Pancreas (tissue), 10 donors: ENCODE data around the gene SNTG2. TPM values are rescaled to one million over a fixed set of nuclear protein-coding genes. Genes with fewer than 3 reads are reported as not detected.
A peak's percentile ranks its signal among the peaks of the same experiment; 100 is the strongest.

Source experiments
- ATAC-seq, 4 donors: fragments of 200-7000 bp; cut with Tn5 transposase; one replicate each; pipeline versions ENCODE4 v1.8.0 to v1.9.1; 2020; ENCODE audit warnings: mild to moderate bottlenecking in 4 of 4, moderate library complexity in 4 of 4
- DNase-seq, 6 donors: peaks; one replicate each; pipeline ENCODE4 v3.0.0-alpha.2; 2020
- FAIRE-seq: peaks from 2 replicates; lab custom pipeline; 2012; peaks lifted over from hg19 to GRCh38; lab: Jason Lieb, UNC
- H3K27ac ChIP-seq, 4 donors: fragments of 200-600 bp; sonication (generic); 1 replicate in 3 of 4; 2 replicates in 1 of 4; pipeline versions ENCODE4 v1.5.0 to v1.8.0; 2020
- H3K27me3 ChIP-seq, 4 donors: fragments of 200-600 bp; one replicate each; pipeline ENCODE4 v1.8.0; 2021
- H3K36me3 ChIP-seq, 3 donors: fragments of 200-600 bp; sonication (generic) in 1 of 3; one replicate each; pipeline versions ENCODE4 v1.5.0 to v1.8.0; 2020 to 2021
- H3K4me1 ChIP-seq, 3 donors: fragments of 200-600 bp; one replicate each; pipeline ENCODE4 v1.8.0; 2021
- H3K4me3 ChIP-seq, 4 donors: fragments of 200-600 bp; sonication (generic) in 2 of 4; one replicate each; pipeline versions ENCODE4 v1.5.0 to v1.8.0; 2020 to 2021
- H3K9me3 ChIP-seq, 4 donors: fragments of 200-600 bp; one replicate each; pipeline ENCODE4 v1.8.0; 2021
- CTCF ChIP-seq, 4 donors: fragments of 200-600 bp; sonication (generic) in 3 of 4; IDR thresholded peaks; one replicate each; pipeline versions ENCODE4 v1.5.0 to v1.8.0; 2021; ENCODE audit warnings: antibody characterized with exemption in 4 of 4
- WGBS, 2 donors: extraction: QIAGEN DNeasy Blood & Tissue Kit; methylation state at CpG; one replicate each; pipeline ENCODE4 v1.1.7; 2013; 5-methylcytosine and 5-hydroxymethylcytosine counted together
- intact Hi-C, 3 donors: fragments of 100-400 bp; cut with DNase I; formaldehyde crosslinking; loops; one replicate each; pipeline versions ENCODE4 v1.11.1 to v1.14.2; 2022
- polyA plus RNA-seq, 2 donors: library from polyadenylated mRNA; stranded (reverse); fragments of 200-250 nt; gene quantifications; one replicate each; pipeline ENCODE4 v1.2.3, GENCODE V29; 2013
- total RNA-seq, 6 donors: library from RNA; stranded (reverse); fragmentation: NEBNext Ultra II Directional in 4 of 6; extraction: Animal tissue kit (Norgen Biotek cat#: 25700) in 4 of 6; gene quantifications; one replicate each; pipeline versions ENCODE4 v1.2.1 to v1.2.4, GENCODE V29; 2021 to 2023
- donor health status: healthy with polysubstance abuse.
- donor health status: DM: no; HTN: no; CAD: no; lungs with moderate emphysema.
- donor health status: DM: no; HTN: no; CAD: no.
- donor health status: control.
- donor health status: control.
- donor health status: Bipolar disorder and iron deficiency.
- donor health status: DM: yes; HTN: yes; CAD: no.
- donor health status: DM: no; HTN: no; CAD: no.
- donor health status: DM: no; HTN: no; CAD: no.
- donor health status: DM: yes; HTN: yes; CAD: no.

SNTG2 gene
- total and polyA plus RNA-seq, 8 donors: 1.4 to 19.2 (median 4.6) TPM

- FAIRE-seq (no peak), ATAC-seq (no peak), DNase-seq (peak in 1 of 6 donors; percentile 53)
- no peak overlapping the region for H3K4me3 ChIP-seq
- no peaks in the 10 kb centered on the region for H3K4me1 ChIP-seq
- no peaks in the 10 kb centered on the region for H3K27me3 ChIP-seq
- no peaks in the 10 kb centered on the region for H3K9me3 ChIP-seq
- intact Hi-C loops: no loop called here
- WGBS, 2 donors: 81 to 92% methylated on average over 5 of the region's 5 CpGs
- no peak for TF ChIP-seq CTCF (IDR thresholded peaks at IDR 0.05)
- H3K36me3 ChIP-seq: no peaks in the 10 kb centered on the region
- no peak overlapping the region for H3K27ac ChIP-seq
Observed at GRCh38 chr2:1117569-1117968, 166.9 kb downstream of the SNTG2 start.

- FAIRE-seq (no peak), ATAC-seq (no peak), DNase-seq (no peak)
- WGBS, 2 donors: 76 to 79% methylated on average over 1 of the region's 1 CpG
- intact Hi-C loops: no loop called here
- H3K36me3 ChIP-seq: no peaks in the 10 kb centered on the region
- H3K4me1 ChIP-seq: no peaks in the 10 kb centered on the region
- H3K4me3 ChIP-seq: no peak overlapping the region
- no peaks in the 10 kb centered on the region for H3K9me3 ChIP-seq
- peaks cover 0 to 2% (median 0%) of the 10 kb centered on the region in 4 donors for H3K27me3 ChIP-seq
- no peak overlapping the region for H3K27ac ChIP-seq
- no peak for TF ChIP-seq CTCF (IDR thresholded peaks at IDR 0.05)
Observed at GRCh38 chr2:1125217-1125616, 174.6 kb downstream of the SNTG2 start.

GRCh38 chr2:1125633-1126370, 175.2 kb downstream of the SNTG2 start:
- FAIRE-seq: no peak

GRCh38 chr2:1129982-1130381, 179.3 kb downstream of the SNTG2 start:
- DNase-seq: no peak
- Histone ChIP-seq H3K27me3 (peaks cover 0 to 2% (median 0%) of the 10 kb centered on the region in 4 donors), H3K27ac (no peak overlapping the region), H3K4me1 (no peaks in the 10 kb centered on the region), H3K4me3 (no peak overlapping the region), H3K9me3 (no peaks in the 10 kb centered on the region), H3K36me3 (no peaks in the 10 kb centered on the region)
- no peak for TF ChIP-seq CTCF (IDR thresholded peaks at IDR 0.05)
- intact Hi-C loops: loop anchor here in 1 of 3 donors (10.0 kb wide), 1 partner anchor 275 kb away; no protein-coding TSS in a partner anchor
- ATAC-seq: no peak
- FAIRE-seq: no peak

More at GRCh38 chr2:1125633-1126370, 175.2 kb downstream of the SNTG2 start:
- no peak for DNase-seq
- H3K27me3 ChIP-seq: peaks cover 0 to 2% (median 0%) of the 10 kb centered on the region in 4 donors
- H3K4me3 ChIP-seq: no peak overlapping the region
- WGBS, 2 donors: 69 to 73% methylated on average over 3 of the region's 3 CpGs
- no peak for TF ChIP-seq CTCF (IDR thresholded peaks at IDR 0.05)
- H3K9me3 ChIP-seq: no peaks in the 10 kb centered on the region
- H3K27ac ChIP-seq: no peak overlapping the region
- no peaks in the 10 kb centered on the region for H3K36me3 ChIP-seq
- no peaks in the 10 kb centered on the region for H3K4me1 ChIP-seq
- intact Hi-C loops: no loop called here
- ATAC-seq: no peak

GRCh38 chr2:1130922-1131321, 180.3 kb downstream of the SNTG2 start:
- 86 to 87% methylated on average over 2 of the region's 2 CpGs for WGBS, 2 donors
- Histone ChIP-seq H3K27ac (no peak overlapping the region), H3K4me3 (no peak overlapping the region), H3K4me1 (no peaks in the 10 kb centered on the region), H3K9me3 (no peaks in the 10 kb centered on the region), H3K36me3 (no peaks in the 10 kb centered on the region), H3K27me3 (peaks cover 0 to 2% (median 0%) of the 10 kb centered on the region in 4 donors)
- no peak for TF ChIP-seq CTCF (IDR thresholded peaks at IDR 0.05)
- intact Hi-C loops: loop anchor here in 1 of 3 donors (10.0 kb wide), 1 partner anchor 276 kb away; no protein-coding TSS in a partner anchor
- FAIRE-seq (no peak), ATAC-seq (no peak), DNase-seq (no peak)
